GM12891 (cell line): ENCODE results near the gene OR52N2.

Experiments
- PAX5 ChIP-seq: IDR thresholded peaks from 2 replicates; pipeline ENCODE4 v1.6.1; 2011; ENCODE audit warnings: low read length, moderate library complexity, mild to moderate bottlenecking; ENCODE audit not compliant: insufficient read depth, severe bottlenecking
- POLR2A ChIP-seq: IDR thresholded peaks from 2 replicates; pipeline ENCODE4 v1.6.1; 2011; ENCODE audit warnings: low read depth, low read length, control low read depth
- POLR2AphosphoS5 ChIP-seq: IDR thresholded peaks from 2 replicates; pipeline ENCODE4 v1.6.1; 2011; ENCODE audit warnings: low read depth, low read length, control low read depth
- SPI1 ChIP-seq: IDR thresholded peaks from 2 replicates; pipeline ENCODE4 v1.6.1; 2011; ENCODE audit warnings: low read depth, low read length, control low read depth
- TAF1 ChIP-seq: IDR thresholded peaks from 2 replicates; pipeline ENCODE4 v1.6.1; 2011; ENCODE audit warnings: low read depth, low read length, control low read depth

DNA sequence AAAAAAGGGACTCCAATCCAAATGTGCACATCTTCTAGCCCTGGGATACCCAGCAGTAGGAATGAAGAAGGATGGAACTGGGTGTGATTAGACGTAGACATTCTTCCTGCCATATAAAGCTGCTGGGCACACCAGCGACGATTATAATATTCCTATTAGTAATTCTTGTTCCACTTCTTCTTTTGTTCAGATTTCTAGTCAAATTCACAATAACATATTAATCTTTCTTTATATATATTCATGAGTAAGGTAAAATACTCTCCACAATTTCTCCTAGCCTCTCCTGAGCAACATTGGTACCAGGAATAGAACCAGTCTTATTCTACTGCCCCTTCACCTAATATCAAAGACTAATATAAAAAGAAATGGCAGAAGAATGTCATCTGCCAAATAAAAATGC, 48.9 kb downstream of the OR52N2 start, which contains the start of gene OR52E8:
- no peak for TF ChIP-seq SPI1
- TF ChIP-seq PAX5, result no peak
- TF ChIP-seq TAF1, result no peak
- TF ChIP-seq POLR2A, result no peak
- TF ChIP-seq POLR2AphosphoS5, result no peak
